ENCODE measurements around the gene OLA1. TPM values are rescaled to one million over a fixed set of nuclear protein-coding genes. Genes with fewer than 3 reads are reported as not detected.

The OLA1 gene
- polyA plus RNA-seq, 1 experiment: 148 TPM

- no peak overlapping the region for H3K27ac ChIP-seq (ENCODE audit: low read depth, low read length)
- CTCF ChIA-PET: no interaction called here
- H3K9me3 ChIP-seq (ENCODE audit: control insufficient read depth, insufficient read depth, low read length): no peaks in the 10 kb centered on the region
- no peaks in the 10 kb centered on the region for H3K27me3 ChIP-seq (ENCODE audit: control insufficient read depth, insufficient read depth, low read length)
- H3K4me3 ChIP-seq (ENCODE audit: low read depth, low read length): no peak overlapping the region
- no peak for DNase-seq (ENCODE audit: low read depth, low spot score)
- no peak for TF ChIP-seq CTCF (IDR thresholded peaks at IDR 0.05; ENCODE audit: low read depth, low read length)
- POLR2A ChIA-PET: no interaction called here
Measured at GRCh38 chr2:174108579-174108978, 139.8 kb downstream of the OLA1 start.

- ChIA-PET CTCF (interaction anchor here (1.3 kb wide), 1 partner anchor 10 kb away, joined by 3 read pairs; no protein-coding TSS in a partner anchor), POLR2A (no interaction called here)
- H3K27me3 ChIP-seq (ENCODE audit: control insufficient read depth, insufficient read depth, low read length): no peaks in the 10 kb centered on the region
- no peak overlapping the region for H3K27ac ChIP-seq (ENCODE audit: low read depth, low read length)
- no peaks in the 10 kb centered on the region for H3K9me3 ChIP-seq (ENCODE audit: control insufficient read depth, insufficient read depth, low read length)
- no peak for TF ChIP-seq CTCF (IDR thresholded peaks at IDR 0.05; ENCODE audit: low read depth, low read length)
- no peak overlapping the region for H3K4me3 ChIP-seq (ENCODE audit: low read depth, low read length)
- DNase-seq (ENCODE audit: low read depth, low spot score): no peak
Measured at GRCh38 chr2:174106736-174107135, 141.6 kb downstream of the OLA1 start.

DNA sequence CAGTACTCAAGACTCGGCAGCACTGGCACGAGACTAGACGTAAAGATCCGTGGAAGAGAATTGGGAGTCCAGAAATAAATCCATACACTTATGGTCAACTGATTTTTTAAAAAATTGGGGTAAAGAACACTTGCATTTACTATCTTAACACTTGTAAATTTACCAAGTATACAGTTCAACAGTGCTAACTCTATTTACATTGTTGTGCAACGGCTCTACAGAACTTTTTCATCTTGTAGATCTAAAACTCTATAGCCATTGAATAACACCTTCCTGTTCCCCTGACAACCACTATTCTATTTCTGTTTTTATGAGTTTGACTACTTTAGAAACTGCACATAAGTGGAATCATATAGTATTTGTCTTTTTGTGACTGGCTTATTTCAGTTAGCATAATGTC lies 153.8 kb downstream of the OLA1 start:
- CTCF ChIA-PET: interaction anchor here (0.7 to 0.8 kb wide), 2 partner anchors 10 to 210 kb away, joined by 3 to 4 read pairs; no protein-coding TSS in a partner anchor
- H3K27me3 ChIP-seq (ENCODE audit: control insufficient read depth, insufficient read depth, low read length): no peaks in the 10 kb centered on the region
- H3K9me3 ChIP-seq (ENCODE audit: control insufficient read depth, insufficient read depth, low read length): no peaks in the 10 kb centered on the region
- no peak for DNase-seq (ENCODE audit: low read depth, low spot score)
- no peak for TF ChIP-seq CTCF (IDR thresholded peaks at IDR 0.05; ENCODE audit: low read depth, low read length)
- no peak overlapping the region for H3K4me3 ChIP-seq (ENCODE audit: low read depth, low read length)
- no peak overlapping the region for H3K27ac ChIP-seq (ENCODE audit: low read depth, low read length)
- POLR2A ChIA-PET: no interaction called here

- ChIA-PET POLR2A (no interaction called here), CTCF (interaction anchor here (0.7 kb wide), 1 partner anchor 673 kb away, joined by 3 read pairs; no protein-coding TSS in a partner anchor)
- H3K27ac ChIP-seq (ENCODE audit: low read depth, low read length): no peak overlapping the region
- no peak for DNase-seq (ENCODE audit: low read depth, low spot score)
- no peak overlapping the region for H3K4me3 ChIP-seq (ENCODE audit: low read depth, low read length)
- no peak for TF ChIP-seq CTCF (IDR thresholded peaks at IDR 0.05; ENCODE audit: low read depth, low read length)
- no peaks in the 10 kb centered on the region for H3K9me3 ChIP-seq (ENCODE audit: control insufficient read depth, insufficient read depth, low read length)
- no peaks in the 10 kb centered on the region for H3K27me3 ChIP-seq (ENCODE audit: control insufficient read depth, insufficient read depth, low read length)
Measured at GRCh38 chr2:174090476-174090875, 157.9 kb downstream of the OLA1 start.

- no peak for DNase-seq (ENCODE audit: low read depth, low spot score)
- Histone ChIP-seq H3K27ac (ENCODE audit: low read depth, low read length) (no peak overlapping the region), H3K4me3 (ENCODE audit: low read depth, low read length) (no peak overlapping the region), H3K27me3 (ENCODE audit: control insufficient read depth, insufficient read depth, low read length) (no peaks in the 10 kb centered on the region), H3K9me3 (ENCODE audit: control insufficient read depth, insufficient read depth, low read length) (no peaks in the 10 kb centered on the region)
- CTCF ChIA-PET: interaction anchor here (1.2 to 2.5 kb wide), 2 partner anchors 10 to 252 kb away, joined by 3 to 10 read pairs; no protein-coding TSS in a partner anchor
- no peak for TF ChIP-seq CTCF (IDR thresholded peaks at IDR 0.05; ENCODE audit: low read depth, low read length)
- POLR2A ChIA-PET: no interaction called here
Measured at GRCh38 chr2:174088706-174089460, 159.4 kb downstream of the OLA1 start.
